Thyroid gland (tissue), 4 donors: ENCODE measurements around the gene TTLL13.

Experiments used
- POLR2A ChIP-seq, 2 donors: fragments of 450-650 bp; IDR thresholded peaks; one replicate each; pipeline ENCODE4 v1.6.1; 2017; ENCODE audit warnings: antibody characterized with exemption in 2 of 2, mild to moderate bottlenecking in 2 of 2, moderate library complexity in 1 of 2
- TF ChIP-seq, protein P1 (sequence below), 6 experiments: fragments of 200-600 bp in 3 of 6; fragments of 450-650 bp in 3 of 6; sonication (generic) in 3 of 6; IDR thresholded peaks; one replicate each; pipeline ENCODE4 v1.5.1; 2016 to 2019; ENCODE audit warnings: antibody characterized with exemption in 6 of 6, mild to moderate bottlenecking in 2 of 6, inconsistent platforms in 1 of 6, moderate library complexity in 1 of 6

DNA sequence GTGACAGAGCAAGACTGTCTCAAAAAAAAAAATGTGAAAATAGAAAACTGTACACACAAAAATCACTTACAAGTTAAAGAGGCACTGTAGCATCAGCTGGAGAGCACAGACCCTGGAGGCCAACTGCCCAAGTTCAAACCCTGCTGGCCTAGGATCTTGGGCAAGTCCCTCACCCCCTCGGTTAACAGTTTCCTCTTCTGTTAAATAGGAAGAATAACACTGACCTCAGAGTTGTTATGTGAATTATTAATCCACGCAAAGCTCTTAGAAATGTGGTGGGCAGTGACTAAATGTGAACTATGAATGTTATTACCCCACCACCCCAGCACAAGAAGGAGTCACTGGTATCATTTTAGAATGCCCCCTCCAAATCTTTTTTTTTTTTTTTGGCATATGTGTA lies 26.8 kb upstream of the TTLL13 start:
- TF ChIP-seq POLR2A (IDR thresholded peaks at IDR 0.05): no peak
- TF ChIP-seq, protein P1, sequence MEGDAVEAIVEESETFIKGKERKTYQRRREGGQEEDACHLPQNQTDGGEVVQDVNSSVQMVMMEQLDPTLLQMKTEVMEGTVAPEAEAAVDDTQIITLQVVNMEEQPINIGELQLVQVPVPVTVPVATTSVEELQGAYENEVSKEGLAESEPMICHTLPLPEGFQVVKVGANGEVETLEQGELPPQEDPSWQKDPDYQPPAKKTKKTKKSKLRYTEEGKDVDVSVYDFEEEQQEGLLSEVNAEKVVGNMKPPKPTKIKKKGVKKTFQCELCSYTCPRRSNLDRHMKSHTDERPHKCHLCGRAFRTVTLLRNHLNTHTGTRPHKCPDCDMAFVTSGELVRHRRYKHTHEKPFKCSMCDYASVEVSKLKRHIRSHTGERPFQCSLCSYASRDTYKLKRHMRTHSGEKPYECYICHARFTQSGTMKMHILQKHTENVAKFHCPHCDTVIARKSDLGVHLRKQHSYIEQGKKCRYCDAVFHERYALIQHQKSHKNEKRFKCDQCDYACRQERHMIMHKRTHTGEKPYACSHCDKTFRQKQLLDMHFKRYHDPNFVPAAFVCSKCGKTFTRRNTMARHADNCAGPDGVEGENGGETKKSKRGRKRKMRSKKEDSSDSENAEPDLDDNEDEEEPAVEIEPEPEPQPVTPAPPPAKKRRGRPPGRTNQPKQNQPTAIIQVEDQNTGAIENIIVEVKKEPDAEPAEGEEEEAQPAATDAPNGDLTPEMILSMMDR (IDR thresholded peaks at IDR 0.05): no peak
